Fibroblast of skin of back (primary cell): ENCODE measurements around the gene OR4F16. TPM values are rescaled to one million over a fixed set of nuclear protein-coding genes. Genes with fewer than 3 reads are reported as not detected.
"Not testable (repeated sequence)": the region's sequence is repeated elsewhere in the genome, so short reads cannot be mapped to it uniquely, and the experiment has no call there.

Experiments used
- DNase-seq: peaks from one replicate; pipeline ENCODE4 v3.0.0-alpha.2; 2013
- polyA plus RNA-seq, 2 experiments: library from polyadenylated mRNA; unstranded; fragments of 120-200 nt; gene quantifications; one replicate each; pipeline ENCODE4 v1.2.1, GENCODE V29; 2013; ENCODE audit not compliant: insufficient read length in 2 of 2

OR4F16 gene
- not detected for polyA plus RNA-seq (2013, experiment 1 of 2; ENCODE audit: insufficient read length)
- not detected for polyA plus RNA-seq (2013, experiment 2 of 2; ENCODE audit: insufficient read length)

GRCh38 chr1:686554-686953 lies at the start of gene OR4F16:
TSS of gene OR4F16 (minus strand) at chr1:686654. CDS start at chr1:686654, 0 bp downstream.
- DNase-seq: not testable (repeated sequence)

GRCh38 chr1:733649-734048 lies 47.2 kb upstream of the OR4F16 start:
- not testable (repeated sequence) for DNase-seq

- not testable (repeated sequence) for DNase-seq
Measured at GRCh38 chr1:727040-727439, 40.6 kb upstream of the OR4F16 start.
